ENCODE results near the gene MRPL28.

The MRPL28 gene

DNA sequence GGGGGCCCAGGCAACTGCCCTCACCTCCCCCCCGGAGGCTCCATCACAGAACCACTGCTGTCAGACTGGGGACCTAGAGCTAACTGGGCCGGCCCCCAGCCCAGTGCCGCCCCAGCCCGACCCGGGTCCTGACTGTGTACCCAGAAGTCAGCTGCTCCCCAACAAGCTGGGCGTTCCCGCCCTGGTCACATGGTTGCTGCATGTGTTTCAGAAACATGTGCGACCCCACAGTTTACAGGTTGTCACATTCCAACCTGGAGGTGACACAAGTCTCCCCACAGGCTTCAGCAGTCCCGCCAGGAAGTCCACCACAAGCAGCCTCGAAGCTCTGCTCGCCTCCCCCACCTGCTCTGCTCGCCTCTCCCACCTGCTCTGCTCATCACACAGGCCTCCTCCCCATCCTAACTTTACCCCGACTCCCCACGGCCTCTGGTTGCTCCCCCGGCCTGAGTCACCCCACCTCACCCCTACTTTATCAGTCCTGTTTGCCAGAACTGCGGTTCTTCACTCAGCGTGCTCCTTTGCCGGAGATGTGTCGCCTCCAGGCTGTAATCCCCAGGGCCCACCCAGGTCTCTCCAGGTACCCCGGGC lies 968 bp downstream of the MRPL28 start:
- H3K27ac ChIP-seq: no peak overlapping the region
- no peak for TF ChIP-seq ZFX (IDR thresholded peaks at IDR 0.05; ENCODE audit: borderline replicate concordance)
- TF ChIP-seq, protein P1, sequence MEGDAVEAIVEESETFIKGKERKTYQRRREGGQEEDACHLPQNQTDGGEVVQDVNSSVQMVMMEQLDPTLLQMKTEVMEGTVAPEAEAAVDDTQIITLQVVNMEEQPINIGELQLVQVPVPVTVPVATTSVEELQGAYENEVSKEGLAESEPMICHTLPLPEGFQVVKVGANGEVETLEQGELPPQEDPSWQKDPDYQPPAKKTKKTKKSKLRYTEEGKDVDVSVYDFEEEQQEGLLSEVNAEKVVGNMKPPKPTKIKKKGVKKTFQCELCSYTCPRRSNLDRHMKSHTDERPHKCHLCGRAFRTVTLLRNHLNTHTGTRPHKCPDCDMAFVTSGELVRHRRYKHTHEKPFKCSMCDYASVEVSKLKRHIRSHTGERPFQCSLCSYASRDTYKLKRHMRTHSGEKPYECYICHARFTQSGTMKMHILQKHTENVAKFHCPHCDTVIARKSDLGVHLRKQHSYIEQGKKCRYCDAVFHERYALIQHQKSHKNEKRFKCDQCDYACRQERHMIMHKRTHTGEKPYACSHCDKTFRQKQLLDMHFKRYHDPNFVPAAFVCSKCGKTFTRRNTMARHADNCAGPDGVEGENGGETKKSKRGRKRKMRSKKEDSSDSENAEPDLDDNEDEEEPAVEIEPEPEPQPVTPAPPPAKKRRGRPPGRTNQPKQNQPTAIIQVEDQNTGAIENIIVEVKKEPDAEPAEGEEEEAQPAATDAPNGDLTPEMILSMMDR (IDR thresholded peaks at IDR 0.05): no peak

DNA sequence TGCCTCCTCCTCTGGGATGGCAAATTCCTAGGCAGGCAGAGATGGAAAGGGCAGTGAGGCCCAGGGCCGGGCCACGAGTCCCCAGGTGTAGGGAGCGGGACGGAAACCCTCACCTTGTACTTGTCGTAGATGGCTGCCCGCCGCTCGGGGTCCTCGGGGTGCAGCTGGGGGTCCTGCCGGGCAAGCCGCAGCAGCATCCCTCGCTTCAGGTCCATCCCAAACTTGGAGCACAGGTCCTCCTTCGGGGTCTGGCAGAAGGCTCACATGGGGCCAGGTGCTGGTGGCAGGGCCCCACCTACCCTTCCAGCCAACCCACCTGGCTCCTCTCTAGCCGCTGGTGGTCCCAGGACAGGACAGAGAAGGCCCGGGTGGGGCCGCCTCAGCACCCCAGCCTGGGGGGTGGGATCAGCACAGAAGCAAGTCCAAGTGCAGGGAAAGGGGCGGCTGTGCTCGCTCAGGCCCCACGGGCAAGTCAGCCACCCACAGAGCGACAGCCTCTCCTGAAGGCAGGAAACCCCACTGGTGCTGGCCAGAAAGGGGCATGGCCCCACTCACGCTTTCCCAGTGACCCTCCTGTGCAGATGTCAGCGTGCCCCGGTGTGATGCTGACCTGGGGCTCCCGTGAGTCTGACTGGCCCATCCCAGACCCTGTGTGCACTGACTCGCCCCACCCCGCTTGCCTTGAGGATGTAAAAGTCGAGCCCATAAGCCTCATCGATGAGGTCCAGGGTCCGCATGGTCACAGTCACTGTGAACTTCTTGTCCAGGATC lies 1.8 kb downstream of the MRPL28 start:
- no peak overlapping the region for H3K27ac ChIP-seq
- no peak for TF ChIP-seq ZFX (IDR thresholded peaks at IDR 0.05; ENCODE audit: borderline replicate concordance)
- TF ChIP-seq, protein P1 (IDR thresholded peaks at IDR 0.05): no peak

DNA sequence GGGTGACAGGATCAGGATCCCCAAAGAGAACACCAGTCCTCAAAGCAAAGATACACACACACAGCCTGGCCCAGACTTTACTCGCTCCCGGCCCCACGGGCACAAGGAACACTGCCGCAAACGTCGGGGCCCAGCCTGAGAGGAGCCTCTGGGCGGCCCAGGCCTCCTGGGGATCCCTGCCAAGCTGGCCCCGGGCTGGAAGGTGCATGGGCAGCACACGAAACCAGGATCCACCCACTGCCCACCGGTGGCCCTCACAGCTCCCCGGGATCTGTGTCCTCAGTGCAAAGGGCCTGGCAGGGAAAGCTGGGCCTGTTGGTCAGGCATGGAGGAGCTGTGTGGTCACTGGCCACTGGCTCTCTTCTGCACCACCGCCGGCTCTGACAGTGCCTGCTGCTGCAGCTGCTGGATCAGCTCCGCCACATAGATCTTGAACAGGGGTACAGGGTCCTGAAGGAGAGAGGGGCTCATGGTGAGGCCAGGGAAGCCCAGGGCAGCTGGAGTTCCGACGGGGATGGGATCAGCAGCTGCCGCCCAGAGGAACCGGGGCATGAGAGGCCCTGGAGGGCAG lies 2.9 kb downstream of the MRPL28 start:
- no peak overlapping the region for H3K27ac ChIP-seq
- no peak for TF ChIP-seq ZFX (IDR thresholded peaks at IDR 0.05; ENCODE audit: borderline replicate concordance)
- TF ChIP-seq, protein P1 (IDR thresholded peaks at IDR 0.05): no peak

DNA sequence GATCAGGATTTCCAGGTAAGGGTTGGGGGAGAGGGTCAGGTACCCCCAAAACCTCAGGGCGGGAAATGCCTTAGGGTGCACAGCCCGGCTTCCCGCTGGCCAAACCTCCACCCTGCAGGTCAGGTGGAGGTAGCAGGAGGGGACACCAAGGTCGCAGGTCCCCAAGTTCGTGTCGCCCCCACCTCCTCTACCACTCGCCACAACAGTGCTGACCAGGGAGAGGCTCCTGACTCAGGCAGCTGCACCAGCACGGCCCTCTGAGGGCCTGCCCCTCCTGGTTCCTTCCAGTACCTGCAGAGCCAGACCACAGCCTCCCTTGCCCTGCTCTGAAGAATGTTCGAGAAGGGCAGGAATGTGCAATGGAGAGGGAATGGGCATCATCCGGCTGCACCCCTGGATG lies 3.9 kb downstream of the MRPL28 start:
- no peak for TF ChIP-seq ZFX (IDR thresholded peaks at IDR 0.05; ENCODE audit: borderline replicate concordance)
- TF ChIP-seq, protein P1 (IDR thresholded peaks at IDR 0.05): no peak
- no peak overlapping the region for H3K27ac ChIP-seq

DNA sequence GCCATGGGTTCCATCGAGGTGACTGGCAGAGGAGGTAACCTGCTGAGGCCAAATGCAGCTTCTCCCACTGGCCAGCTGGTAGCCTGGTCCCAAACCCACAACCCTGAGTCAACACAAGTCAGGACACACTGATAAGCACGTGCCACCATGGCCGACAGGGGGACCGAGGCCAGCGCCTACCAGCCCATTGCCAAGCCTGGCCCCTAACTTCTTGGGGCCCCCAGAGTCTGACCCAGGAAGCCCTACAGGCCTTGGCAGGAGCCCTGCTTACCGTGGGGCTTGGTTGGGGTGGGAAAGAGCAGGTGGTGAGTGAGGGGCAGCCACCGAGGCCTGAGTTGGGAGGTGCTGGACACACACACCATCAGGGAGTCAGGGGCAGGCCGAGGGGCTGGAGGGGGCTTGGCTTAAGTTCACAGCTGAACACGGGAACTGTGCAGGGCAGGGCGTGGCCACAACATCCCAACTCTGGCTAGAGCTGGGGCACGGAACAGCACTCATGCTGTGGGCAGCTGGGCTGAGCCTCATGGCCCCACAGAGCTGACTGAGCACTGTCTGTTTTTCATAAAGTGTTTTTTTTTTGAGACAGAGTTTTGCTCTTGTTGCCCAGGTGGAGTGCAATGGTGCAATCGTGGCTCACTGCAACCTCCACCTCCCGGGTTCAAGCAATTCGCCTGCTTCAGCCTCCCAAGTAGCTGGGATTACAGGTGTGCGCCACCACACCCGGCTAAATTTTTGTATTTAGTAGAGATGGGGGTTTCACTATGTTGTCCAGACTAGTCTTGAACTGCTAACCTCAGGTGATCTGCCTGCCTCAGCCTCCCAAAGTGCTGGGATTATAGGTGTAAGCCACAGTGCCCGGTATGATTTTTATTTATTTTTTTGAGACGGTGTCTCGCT lies 5.5 kb downstream of the MRPL28 start:
- no peak overlapping the region for H3K27ac ChIP-seq
- no peak for TF ChIP-seq ZFX (IDR thresholded peaks at IDR 0.05; ENCODE audit: borderline replicate concordance)
- TF ChIP-seq, protein P1 (IDR thresholded peaks at IDR 0.05): no peak

DNA sequence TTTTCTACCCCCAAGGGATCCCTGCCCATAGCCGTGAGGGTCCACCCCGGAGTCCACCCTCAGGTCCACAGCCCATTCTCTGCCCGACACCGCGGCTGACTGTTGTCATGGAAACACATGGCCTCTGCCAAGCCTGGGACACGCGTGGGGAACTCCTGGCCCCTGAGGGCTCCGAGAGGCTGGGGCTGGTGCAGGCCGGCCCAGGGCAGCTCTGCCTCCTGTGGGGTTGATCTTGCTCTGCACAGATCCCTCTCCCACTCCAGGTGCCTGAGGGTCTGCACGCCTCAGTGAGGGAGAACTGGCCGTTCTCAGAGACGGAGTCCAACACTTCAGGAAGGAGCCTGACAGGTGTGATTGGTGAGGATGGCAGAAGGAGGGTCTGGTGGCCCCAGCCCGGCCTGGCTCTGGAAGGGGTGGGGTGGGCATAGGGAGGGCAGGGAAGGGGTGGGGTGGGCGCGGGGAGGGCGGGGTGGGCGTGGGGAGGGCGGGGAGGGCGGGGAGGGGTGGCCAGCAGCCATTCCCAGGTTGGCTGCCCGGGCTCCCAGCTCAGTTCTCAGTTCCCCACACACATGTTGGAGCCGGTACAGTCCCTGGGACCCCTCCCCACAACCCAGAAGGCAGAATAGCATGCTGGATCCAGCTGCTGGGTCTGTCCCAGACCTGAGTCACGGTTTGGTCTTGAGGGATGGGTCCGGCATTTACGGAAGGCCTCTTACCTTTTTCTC lies 6.4 kb downstream of the MRPL28 start:
- TF ChIP-seq ZFX (IDR thresholded peaks at IDR 0.05; ENCODE audit: borderline replicate concordance): no peak
- TF ChIP-seq, protein P1 (IDR thresholded peaks at IDR 0.05): no peak
- H3K27ac ChIP-seq: no peak overlapping the region
